ENCODE measurements around the gene SHC4.
A peak's percentile ranks its signal among the peaks of the same experiment; 100 is the strongest.

SHC4 gene

DNA sequence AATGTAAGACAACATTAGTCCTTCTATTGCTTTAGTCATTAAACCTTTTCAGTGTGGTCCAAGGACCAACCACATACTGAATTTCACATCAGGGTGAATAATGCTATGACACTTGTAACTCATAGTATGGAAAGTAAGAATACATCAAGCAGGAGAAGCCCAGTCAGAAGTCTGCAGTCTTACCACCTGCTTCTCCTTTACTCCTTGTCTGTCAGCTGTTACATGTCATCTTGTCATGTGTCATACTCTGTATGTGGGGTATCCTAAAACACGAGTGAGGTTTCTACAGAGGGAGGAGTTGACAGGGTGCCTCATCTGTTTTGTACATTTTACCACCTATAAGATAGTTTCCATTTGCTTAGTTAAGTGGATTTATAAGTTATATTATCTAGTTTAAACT, 118.6 kb downstream of the SHC4 start:
- DNase-seq (ENCODE audit: low spot score): no peak

DNA sequence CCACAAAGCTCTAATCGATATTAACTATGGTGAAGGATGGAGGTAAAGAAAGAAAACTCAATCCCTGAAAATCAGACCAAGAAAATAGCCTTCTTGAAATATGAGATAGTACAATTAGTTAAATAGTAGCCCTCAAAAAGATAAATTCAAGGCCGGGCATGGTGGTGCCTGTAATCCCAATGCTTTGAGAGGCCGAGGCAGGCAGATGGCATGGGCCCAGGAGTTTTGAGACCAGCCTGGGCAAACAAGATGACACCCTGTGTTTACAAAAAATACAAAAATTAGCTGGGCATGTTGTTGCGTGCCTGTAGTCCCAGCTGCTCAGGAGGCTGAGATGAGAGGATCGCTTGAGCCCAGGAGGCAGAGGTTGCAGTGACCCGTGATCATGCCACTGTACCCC, 121.2 kb downstream of the SHC4 start:
- no peak for DNase-seq (ENCODE audit: low spot score)

DNA sequence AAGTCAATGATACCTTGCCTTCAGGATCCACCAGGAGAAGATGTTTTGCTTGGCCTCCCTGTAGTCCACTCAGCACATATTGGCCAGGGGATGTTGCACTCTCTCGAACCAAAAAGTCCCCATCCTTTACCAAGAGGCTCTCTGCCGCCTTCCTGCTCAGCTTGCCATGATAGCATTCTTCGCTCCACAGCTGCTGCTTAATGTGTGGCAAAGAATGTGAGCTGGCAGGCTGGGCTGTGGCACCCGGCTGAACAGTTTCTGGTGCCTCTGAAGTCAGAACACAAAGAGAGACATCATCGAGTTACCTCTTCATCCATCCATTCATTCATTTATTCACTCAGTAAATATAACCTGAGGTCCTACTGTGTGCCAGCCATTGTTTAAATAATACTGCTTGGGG, 129.0 kb downstream of the SHC4 start:
- DNase-seq (ENCODE audit: low spot score): no peak

DNA sequence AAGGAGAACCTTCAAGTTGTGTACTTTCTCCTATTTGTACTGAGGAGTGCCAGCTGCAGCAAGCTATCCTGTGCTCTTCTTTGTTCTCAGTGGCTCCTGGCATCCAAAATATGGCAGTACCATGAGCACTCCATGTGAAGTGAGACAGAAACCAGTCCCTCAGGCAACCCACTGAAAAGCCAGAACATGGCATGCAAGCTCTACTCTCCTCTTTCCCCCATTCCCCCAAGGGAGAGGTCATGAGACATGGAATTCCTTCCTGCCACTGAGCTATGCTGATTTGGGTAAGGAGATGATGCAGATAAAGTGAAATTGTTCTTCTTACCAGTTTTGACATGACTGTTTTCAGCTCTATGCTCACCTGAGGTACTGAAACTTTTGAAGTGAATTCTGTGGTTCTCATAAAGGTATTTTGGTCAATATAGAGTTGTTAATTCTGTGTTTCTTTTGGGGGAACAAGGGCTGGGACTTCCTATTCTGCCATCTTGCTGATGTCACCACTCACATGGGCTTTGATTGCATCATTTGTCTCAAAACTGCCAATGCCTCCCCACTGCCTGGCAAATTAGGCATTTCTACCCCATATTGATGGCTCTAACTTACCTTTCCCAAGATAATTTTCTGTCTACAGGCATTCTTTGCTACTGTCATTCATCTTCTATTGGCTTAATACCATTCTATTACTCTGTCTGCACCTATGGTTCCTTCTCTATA, 130.0 kb downstream of the SHC4 start:
- DNase-seq (ENCODE audit: low spot score): no peak

DNA sequence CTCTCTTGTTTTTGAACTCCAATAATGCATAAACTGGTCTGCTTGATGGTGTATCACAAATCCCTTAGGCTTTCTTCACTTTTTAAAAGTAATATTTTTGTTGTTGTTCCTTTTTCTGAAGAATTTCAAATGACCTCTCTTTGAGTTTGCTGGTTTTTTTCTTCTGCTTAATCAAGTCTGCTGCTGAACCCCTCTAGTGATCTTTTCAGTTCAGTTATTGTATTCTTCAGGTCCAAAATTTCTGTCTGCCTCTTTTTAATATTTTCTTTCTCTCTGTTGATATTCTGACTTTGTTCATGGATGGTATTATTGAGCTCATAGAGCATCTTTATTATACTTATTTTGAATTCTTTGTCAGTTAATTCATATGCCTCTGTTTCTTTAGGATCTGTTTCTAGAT, 131.1 kb downstream of the SHC4 start:
- DNase-seq (ENCODE audit: low spot score): no peak

DNA sequence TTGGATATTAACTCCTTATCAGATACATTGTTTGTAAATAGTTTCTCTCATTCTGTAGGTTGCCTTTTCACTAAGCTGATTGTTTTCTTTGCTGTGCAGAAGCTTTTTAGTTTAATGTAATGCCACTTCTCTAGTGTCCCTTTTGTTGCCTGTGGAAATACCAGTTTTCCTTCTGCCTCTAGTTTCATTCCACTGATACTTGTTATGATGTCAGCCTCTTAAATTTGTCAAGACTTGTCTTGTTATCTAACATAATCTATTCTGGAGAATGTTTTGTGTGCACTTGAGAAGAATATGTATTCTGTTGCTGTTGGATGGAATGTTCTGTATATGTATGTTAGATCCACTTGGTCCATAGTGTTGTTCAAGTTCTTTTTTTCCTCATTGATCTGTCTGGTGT, 134.8 kb downstream of the SHC4 start:
- no peak for DNase-seq (ENCODE audit: low spot score)

DNA sequence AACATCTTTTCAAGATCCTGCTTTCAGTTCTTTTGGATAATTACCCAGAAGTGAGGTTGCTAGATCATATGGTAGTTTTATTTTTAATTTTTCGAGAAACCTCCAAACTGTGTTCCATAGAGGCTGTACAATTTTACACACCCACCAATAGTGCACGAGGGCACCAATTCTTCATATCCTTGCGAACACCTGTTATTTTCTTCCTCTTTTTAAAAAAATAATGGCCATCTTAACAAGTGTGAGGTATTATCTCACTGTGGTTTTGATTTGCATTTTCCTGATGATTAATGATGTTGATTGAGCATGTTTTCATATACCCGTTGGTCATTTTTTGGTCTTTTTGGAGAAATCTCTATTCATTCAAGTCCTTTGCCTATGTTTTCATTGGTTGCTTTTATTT, 135.2 kb downstream of the SHC4 start:
- no peak for DNase-seq (ENCODE audit: low spot score)

DNA sequence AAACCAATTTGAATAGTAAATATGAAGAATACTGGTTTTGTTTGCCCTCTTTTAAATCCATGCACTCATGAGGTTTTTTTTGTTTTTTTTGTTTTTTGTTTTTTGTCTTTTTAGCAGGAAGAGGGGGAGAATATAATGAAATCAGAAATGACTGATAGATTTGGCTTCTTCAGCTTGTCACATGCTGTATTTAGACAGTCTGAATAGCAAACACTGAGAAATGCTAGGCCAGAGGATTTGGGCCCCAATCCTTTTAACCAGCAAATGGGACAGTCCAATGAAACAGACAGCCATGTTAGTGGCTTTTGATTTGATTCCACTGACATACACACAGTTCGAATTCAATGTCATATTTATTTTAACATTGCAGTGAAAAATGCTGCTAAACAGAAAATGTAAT, 138.6 kb downstream of the SHC4 start:
- no peak for DNase-seq (ENCODE audit: low spot score)

DNA sequence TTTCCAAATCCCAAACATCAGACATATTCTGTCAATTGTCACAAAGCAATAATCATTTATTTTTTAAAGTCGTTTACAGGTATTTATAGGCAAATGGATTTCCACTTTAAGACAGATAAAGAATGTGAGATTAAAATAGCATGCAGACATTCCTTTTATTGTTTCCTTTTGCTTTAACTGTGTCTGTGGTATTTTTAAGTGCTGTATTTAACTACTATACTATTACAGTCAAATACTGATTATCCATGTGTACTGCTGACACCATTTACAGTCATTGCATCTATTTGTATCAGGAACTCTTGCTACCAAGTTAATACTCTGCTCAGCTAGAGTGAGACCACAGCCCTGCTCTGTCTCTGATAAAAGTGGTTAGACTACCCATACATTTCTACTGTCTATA, 140.0 kb downstream of the SHC4 start:
- DNase-seq (ENCODE audit: low spot score): no peak

DNA sequence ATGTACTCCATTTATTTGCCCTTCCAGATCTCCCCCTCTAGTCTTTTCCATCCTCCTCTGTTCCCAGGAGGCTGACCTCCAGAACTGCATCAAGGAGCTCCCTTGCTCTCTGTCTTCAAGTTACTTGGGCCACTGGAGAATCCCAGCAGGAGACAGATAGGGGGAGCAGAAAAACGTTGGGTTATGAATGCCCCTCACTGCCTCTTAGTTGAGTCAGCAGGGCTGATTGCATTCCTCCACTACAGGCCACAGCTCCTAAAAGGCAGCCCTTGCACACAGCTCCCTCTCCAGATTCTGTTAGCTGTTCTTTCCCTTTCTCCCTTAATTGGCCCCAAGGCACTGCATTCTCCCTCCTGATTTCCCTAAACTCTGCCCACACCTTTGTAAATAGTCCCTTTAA, 140.5 kb downstream of the SHC4 start:
- no peak for DNase-seq (ENCODE audit: low spot score)

DNA sequence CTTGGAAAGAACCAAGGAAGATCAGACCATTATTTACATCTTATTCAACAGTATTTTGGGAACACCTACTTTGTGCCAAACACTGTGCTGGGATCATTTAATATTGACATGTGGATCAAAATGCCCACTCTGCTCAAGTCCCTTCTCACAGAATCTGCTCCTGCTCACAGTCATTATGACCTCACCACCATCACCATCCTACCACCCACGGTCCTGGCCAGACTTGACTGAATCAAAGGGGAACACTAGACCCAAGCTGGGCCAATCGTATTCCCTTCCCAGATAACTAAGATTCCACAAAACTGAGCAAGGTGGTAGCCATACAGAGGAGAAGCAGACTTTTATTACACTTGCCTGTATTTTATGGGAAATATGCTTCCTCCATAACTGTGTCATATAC, 149.4 kb downstream of the SHC4 start:
- no peak for DNase-seq (ENCODE audit: low spot score)

DNA sequence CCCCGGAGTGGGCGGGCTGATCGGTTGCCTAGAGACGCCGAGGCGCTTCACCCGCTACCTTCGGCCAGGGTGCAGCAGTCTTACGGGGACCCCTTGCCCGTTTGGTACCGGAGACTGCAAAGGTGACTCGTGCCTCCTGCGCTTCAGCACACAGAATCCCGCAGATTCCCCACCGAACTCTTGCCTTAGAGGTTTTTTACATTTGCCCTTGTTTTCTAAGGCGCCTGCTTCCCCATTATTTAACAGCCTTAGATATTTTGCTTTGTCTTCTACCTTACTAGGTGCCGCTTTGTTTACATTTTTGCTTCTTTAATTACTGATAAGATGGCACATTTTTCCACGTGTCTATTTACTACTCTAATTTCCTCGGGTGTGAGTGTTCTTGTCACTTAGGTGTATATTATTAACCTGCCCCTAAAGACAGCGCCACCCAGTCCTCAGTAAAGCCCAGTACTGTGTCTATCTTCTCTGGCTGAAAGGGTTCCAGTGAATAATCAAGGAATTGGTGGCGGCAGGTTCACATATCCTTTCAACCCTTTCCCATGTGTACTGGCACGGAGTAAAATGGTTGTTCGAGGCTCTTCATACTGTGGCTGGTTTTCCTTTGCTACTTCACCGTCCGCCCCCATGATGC, 152.3 kb downstream of the SHC4 start:
- DNase-seq (ENCODE audit: low spot score): no peak

DNA sequence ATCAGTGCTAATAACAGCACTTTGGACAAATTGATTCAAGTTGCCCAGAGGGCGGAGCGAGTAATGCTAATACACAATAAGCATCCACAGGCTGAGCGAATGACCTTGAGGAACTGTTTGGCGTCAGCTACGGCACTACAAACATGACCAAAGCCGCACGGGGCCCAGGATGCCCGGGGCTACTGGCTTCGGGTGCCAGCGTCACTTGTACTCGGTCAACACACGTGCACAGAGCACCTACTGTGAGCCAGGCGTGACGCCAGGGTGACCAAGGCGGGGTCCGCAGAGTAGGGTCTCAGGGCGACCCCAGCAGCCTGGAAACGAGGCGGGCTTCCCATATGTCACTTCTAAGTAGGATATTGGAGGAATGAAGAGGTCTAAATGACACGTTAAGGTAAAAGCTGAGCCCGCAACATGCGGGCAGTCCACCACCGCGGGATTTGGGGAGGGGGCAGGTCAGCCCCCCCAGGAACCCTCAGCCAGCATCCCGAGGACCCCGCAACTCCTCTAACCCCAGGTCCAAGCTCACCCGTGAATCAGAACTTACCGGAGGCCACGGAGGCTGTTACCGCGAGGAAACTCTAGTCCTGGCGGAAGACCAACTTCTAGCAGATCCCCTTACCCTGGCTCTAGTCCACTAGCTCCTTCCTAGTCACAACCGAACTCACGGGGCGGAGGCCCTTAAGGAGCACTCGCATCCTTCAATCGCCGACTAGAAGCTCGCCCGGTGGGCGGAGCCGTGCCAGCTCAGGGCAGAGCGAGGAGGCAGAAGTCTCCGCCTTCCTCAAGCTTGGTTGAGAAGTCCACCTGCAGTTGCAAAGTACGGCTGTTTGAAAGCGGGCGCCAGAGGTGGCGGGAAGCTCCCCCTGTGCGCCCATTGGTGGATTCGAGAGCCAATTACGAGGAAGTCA, 153.1 kb downstream of the SHC4 start, which contains the start of gene CEP152:
CEP152 (minus strand) TSS at position 656 of the 911 bp plus-strand sequence. CDS start 5,420 bp downstream, outside the sequence.
- peak; percentile 56 for DNase-seq (ENCODE audit: low spot score)

DNA sequence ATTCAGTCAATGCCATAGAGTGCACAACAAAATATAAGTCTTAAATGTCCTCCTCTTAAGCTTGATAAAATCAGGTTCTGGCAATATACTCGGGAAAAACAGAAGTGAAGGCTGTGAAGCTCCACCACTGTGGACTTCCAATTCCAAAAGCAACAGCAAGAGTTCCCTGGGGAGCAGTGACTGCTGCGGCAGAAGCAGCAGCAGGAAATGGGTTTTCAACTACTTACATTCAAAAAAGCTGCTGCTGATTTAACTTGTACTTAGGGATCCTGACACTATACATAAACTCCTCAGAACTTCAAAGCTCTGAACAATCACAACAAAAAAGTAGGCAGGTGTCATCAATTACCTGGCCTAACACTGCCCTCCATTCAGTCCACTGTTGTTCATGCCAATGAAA, 157.6 kb downstream of the SHC4 start:
- no peak for DNase-seq (ENCODE audit: low spot score)

DNA sequence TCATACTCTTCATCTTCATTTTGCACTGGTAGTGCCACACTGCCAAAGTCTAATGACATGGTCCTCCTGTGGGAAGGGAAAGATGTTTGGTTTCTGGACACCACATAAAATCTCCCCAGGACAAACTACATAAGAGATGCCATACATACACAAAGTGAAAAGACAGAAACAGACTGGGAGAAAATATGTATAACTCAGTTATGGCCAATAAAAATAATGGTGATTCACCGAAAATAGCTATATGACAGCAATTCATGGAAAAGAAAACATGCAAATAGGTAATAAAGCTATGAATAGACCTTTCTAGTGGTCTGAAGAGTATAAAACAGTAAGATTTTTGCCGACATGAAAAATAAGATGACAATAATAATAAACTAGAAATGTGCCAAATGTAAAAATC, 158.1 kb downstream of the SHC4 start:
- no peak for DNase-seq (ENCODE audit: low spot score)

DNA sequence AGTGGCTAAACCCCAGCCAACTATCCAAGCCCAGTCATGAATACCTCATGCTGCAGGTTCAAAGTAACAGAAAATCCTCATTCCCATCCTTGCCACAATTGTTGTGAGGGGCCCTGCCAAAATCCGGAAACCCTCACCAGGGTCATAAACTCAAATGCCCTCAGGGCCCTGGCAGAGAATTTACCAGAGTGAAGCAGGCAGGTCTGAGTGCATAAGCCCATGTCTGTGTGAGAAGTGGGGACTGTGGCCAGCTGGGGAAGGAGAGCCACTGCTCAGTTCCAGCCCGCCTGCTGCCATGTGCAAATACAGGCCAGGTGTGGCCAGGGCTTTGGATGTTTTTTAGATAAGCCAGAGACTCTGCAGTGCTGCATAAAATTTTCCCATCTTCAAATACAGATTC, 159.8 kb downstream of the SHC4 start:
- DNase-seq (ENCODE audit: low spot score): no peak

DNA sequence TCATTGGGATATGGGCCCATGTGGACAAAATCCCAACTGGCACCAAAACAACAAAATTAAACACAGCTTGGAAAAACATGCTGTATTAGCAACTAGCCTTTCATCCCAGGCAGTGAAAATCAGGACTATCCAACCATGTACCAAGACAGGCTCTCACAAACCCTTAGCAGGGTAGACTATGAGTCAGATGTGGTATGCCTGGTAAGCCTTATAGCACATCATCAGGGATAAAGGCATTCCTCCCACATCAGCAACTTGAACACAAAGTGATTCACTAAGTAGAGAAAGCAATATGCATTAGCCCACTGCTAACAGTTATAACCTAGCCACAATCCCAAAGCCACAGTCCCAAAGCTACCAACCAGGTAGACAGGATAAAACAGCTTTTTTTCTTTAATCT, 160.9 kb downstream of the SHC4 start:
- DNase-seq (ENCODE audit: low spot score): no peak

DNA sequence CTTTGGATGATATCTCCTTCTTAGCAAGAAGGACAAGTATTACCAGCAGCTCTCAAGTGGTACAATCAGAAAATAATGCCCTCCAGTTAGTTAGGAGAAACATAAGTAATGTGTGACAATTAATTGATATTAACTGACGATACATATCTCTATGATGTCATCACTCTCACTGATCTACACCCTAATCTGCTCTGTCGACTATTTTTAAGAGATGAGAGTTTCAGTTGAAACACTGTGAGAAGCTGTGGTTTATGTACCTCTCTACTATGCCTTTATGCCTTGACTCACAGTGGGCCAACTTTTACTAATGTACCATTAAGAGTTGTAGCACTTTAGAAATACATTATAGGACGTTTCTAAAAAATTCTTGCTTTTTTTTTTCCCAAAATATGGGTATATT, 161.5 kb downstream of the SHC4 start:
- no peak for DNase-seq (ENCODE audit: low spot score)

DNA sequence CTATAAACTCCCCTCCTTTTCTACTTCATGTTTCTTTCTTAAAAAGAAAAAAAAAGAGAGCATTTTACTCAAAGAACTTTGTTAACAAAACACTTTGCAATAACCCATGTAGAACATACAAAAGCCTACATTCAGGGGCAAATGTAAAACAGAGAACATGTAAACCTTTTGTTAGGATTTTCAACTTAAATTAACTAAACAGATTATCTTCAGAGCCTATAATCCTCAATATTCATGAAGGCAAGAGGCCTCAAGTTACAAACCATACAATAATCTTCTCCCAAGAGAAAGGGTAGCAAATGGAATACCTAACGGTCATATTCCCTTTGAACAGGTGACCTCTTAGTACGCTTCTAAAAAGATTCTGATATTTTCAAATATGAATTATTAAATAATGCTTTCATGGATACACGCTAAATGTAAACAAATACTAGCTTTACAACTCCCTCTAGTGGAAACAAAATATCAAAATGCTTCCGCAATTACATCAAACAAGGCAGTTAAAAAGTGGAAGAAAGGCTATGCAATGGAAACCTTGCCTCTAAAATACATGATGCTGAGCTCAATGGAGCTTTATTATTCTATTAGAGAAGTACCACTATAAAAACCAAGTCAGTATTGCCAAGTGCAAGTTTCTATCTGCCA, 162.8 kb downstream of the SHC4 start:
- DNase-seq (ENCODE audit: low spot score): no peak

DNA sequence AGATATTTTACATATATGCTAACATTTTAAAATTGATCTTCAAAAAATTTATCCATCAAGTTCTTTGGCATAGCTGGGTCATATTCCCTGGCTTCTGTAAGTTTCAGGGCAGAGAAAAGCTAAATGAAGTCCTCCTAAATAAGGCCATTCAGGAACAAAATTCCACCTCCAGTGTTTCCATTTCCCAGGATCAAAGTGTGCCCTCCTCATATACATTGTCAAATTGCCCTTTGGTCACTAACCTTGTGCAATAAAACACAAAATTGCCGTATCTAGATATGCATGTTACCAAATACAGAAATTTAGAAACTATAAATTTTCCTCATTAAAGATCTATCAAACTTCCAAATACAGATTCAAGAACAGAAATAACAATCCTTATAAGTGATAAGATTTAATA, 163.5 kb downstream of the SHC4 start:
- no peak for DNase-seq (ENCODE audit: low spot score)

DNA sequence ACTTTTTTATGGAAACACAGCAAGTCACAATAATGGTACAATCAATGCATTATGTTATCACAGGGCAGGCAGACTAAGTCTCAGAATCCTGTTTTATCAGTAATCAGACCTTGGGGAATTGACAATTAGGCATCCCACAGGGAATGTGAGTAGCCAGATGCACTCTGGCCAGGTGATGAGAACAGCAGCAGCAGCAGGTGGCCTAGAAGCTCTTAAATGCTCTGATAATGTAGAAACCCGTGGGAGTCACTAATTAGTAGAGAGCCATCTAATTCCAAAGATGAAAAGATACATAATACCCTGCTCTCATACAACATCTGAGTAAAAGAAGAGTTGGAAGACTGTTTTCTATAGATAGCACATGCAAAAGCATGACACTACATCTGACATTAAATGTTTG, 165.4 kb downstream of the SHC4 start:
- no peak for DNase-seq (ENCODE audit: low spot score)

DNA sequence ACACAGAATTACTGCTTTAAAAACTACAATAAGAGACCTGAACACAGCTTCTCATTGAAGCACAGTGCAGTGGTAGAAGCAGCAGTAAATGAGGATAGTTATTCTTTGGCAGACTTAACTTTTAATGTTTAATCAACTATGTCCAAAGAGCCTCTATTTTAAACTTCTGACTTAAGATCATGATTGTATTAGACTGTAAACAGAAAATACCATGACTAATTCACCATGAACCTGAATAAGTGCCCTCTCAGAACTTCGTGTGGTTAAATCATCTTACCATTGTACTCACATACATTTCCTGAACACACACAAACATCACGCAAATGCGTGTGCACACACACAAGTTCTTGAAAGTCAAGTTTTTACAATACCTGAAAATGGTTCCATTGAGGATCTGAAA, 166.8 kb downstream of the SHC4 start:
- no peak for DNase-seq (ENCODE audit: low spot score)

DNA sequence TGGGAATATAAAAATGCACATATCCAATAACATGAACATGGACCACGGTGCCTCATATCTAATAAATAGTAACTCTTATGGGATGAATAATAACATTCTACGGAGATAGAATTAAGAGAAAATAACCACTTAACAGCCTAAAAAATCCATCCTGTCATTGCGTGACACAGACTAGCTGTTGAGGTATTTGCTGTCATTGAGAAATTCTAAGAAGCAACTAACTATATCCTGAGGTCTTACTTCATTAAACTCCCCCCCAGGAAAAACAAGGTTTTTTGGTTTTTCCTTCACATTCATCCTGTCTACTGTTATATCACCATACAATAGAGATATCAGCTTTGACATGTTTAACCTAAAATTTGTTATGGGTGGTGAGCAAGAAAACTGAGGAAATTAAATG, 167.2 kb downstream of the SHC4 start:
- no peak for DNase-seq (ENCODE audit: low spot score)
